SK-N-DZ (cell line): ENCODE results near the gene LZTS2.

Experiments used
- DNase-seq: peaks from one replicate; pipeline ENCODE4 v3.0.0-alpha.2; 2015; ENCODE audit warnings: low spot score

Gene LZTS2

DNA sequence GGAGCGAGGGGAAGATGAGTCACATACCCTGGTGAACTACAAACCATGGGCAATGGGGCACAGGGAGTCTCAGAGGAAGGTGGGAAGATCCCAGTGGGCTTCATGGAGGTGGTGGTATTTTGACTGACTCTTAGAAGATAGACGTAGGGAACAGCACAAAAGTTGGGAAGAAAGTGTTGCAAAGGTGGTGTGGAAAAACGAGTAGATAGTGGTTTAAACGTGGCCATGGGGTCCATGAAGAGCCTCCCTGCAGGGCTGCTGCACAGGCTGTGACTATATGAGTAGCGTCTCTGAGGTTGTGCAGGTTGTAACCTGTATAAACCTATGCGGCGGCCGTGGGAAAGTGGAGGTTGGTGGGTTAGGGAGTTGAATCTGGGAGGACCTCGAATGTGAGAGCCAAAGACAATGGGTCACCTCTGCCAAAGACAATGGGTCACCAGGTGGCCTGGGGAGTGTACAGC, 13.8 kb downstream of the LZTS2 start:
- DNase-seq: no peak

DNA sequence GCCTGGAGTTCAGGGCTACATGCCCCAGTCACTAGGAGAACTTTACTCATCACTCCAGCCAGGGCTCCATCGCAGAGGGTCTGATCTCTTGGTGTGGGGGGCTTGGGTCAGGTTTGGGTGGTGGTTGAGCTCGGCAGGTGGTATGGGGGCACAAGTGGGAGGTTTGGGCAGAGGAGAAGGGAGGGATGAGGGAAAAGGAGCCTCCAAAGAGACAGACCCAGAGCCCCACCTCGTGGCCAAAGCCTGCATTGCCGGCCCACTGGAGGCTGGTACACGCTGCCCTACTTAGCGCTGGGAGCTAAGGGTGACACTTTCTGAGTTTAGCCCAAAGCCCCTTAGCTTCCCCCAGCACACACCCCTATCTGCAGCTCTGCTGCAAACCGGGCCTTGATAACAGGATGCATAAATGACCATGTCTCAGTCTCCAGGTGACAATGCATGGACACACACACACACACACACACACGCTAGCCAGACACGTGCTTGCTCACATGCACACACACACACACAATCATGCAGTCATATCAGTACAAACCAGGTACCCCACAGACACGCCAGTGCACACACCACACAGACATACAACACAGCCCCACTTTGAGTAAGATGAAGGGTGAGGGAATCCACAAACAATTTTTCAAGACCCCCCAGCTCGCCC, 14.7 kb downstream of the LZTS2 start:
- peak; percentile 69 for DNase-seq

DNA sequence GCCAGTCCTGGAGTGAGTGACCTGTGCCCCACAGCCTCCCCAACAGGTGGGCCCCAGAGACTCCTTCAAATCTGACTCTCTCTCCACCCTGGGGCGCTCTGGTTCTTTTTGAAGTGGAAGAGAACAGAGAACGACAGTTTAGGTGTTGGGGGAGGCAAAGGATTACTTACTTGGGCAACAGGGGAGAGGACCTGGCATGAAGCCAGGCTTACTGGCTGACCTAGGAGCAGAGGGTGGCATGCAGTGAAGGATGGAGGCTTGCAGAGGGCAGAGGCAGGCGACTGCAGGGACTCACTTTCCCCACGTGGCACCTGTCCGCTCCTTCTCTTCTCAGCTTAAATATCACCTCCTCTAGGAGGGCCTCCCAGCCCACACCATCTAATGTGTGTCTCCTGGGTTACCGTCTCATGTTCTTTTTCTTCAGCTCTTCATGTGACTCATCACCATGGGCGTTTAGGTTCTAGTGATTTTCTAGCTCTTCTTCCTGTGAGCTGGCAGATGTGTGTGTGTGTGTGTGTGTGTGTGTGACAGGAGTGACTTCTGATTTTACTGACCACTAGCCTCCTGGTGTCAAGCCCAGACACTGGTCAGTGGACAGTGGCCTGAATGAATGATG, 15.5 kb downstream of the LZTS2 start:
- DNase-seq: no peak

DNA sequence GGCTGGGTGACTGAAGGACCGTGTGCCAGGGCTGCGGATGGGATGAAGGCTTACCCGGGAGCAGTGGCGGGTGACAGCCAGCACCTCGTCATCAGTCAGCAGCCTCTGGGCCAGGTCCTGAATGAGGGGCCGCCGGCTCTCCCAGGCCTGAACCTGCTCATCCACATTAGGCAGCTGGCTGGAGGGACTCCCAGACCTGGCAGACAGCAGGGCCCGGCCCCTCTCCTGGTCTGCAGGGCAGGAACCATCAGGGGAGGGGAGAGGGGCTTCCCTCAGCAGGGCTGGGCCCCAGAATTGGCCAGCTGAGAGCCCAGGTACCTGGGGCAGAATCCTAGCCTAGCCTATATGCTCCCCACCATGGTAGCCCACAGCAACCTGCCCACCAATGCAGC, 16.0 kb downstream of the LZTS2 start:
- no peak for DNase-seq

DNA sequence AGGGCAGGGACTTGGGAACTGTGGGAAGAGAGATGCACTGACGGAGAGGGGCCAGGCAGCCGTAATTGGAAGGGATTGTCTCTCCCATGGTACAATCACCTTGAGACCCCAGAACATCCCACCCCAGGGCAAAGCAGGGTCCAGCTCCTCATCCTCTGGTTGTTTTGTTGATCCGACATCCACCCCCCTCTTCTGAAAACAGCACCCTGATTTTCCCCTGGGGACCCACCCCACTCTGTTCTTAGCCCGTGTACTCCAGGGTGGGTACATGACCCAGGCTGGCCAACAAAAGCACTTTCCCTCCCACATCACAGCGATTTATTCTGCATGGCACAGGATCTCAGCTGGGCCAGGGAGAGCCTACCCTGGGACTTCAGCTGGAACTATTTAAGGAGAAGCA, 17.2 kb downstream of the LZTS2 start:
- no peak for DNase-seq

DNA sequence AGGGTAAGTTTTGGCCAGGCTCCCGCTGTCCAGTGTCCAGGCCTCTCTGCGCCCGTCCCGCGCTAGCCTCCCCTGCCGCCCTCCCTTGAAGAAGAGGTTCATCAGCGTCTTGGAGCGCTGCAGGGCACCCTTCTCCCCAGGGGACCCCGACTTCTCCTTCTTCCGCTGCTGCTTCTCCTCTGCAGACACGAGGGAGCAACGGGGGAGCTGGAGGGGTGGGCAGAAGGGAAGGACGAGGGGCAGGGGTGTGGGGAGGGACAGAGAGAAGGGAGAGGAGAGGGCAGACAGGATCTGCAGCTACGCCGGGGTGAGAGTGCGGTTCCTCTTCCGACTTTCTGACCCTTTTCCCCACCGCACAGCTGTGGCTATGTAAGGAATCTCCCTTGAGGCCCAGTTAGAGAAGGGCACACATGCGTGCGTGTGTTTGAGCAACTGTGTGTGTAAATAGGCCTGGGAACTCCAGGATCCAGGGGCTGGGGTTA, 18.6 kb downstream of the LZTS2 start:
- DNase-seq: no peak

DNA sequence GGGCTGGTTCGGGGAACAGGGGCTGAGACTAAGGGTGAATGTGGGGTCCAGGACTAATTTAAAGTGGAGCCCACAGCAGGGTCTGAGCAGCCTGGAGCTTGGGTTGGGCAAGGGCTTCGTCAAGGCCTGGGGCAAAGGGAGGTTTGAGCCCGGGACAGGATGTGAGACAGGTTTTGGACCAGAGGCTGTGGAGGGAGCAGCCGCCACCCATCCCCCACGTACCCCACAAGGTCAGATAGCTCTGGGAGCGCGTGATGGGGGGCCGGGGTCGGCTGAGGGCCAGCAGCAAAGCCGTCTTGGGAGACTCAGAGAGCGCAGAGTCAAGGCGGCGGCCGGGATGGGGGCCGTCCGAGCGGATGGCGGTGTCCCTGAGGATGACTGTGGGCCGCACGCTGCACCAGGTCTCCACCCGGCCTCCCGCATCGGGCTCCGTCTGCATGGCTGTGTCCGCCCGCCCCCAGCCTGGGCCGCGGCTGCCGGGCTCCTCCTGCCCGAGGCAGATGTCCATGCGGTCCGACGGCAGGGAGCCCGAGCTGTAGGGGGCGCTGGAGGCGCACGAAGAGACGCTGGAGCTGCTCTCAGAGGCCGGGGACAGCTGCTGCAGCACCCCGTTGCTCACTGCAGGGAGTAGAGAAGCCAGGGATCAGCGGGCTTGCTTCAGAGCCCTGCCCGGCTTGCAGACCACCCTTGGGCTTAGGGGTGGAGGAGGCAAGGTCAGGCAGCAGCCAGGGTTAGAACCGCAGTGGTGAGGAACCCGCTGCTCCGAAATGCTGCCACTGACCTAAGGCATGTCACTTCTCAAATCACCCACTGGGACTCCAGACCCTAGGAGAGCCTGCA, 19.2 kb downstream of the LZTS2 start:
- DNase-seq: peak; percentile 86

DNA sequence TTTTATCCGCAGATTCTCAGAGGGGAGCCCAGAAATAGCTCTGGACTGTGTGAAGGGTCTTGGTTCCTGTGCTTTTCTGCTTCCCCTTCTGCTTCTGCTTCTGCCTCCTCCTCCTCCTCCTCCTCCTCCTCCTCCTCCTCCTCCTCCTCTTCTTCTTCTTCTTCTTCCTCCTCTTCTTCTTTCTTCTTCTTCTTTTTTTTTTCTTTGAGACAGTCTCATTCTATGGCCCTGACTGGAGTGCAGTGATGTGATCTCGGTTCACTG, 19.8 kb downstream of the LZTS2 start:
- no peak for DNase-seq

DNA sequence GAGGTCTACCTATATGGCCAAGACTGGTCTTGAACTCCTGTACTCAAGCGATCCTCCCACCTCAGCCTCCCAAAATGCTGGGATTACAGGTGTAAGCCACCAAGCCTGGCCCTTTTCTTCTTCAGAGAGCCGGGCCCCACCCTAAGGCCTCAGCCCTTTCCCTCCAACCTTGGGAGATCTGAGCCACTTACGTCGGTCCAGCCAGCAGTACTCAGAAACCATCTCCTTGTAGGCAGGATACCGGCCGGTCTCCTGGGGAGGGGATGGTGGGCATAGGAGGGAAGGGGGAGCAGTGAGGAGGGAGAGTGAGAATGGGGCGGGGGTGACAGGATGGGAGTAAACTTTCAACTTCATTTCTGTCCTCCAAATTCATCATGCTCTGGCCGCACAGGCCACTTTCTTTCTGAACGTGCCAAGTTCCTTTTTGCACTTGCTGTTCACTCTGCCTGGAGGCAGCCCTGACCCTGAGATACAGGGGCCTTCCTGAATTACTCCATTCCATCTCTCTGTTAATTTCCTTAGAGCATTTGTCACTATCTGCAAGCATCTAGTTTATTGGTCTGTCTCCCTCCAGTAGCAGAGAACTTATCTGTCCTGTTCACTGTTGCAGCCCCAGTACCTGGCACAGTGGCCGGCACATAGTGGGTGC, 20.9 kb downstream of the LZTS2 start:
- DNase-seq: no peak

DNA sequence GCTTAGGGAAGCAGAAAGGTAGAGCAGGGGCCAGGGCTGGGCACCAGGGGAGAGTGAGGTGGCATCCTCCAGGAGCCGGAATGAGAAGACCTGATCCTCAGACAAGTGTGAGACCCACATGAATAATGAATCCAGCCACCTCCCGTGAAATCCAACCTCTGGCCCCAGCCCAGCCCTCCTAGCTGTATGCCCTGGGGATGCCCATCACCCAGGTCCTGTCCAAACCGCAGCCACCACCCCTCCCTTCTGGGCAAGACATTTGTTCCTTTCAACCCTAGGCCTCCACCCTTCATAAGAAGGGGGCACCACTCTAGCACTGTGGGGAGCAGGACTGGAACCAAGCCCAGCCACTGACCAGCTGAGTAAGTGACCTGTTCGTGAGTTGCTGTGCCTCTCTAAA, 21.6 kb downstream of the LZTS2 start:
- no peak for DNase-seq

DNA sequence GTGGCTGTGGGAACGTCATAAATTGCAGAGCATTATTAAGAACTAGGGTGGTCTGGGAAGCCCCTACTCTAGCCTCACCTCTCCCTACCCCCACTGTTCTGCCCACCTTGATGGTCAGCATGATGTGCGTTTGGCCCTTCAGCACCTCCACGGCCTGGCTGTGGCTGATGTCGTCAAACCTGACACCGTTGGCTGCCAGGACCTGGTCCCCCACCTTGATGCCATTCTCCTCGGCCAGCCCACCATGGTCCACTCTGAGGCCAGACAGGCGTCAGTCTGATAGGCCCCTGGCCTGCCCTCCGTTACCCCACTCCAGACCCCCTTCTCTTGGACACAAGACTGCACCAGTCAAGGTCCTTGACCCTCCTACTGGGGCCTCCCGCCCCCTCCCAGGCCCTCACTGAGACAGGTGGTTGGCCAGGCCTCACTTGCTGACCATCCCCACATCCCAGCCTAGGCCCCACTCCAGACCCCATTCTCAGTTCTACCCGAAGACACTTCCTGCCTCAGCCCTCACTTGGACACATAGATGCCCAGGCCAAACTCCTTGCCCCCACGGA, 22.2 kb downstream of the LZTS2 start:
- no peak for DNase-seq

DNA sequence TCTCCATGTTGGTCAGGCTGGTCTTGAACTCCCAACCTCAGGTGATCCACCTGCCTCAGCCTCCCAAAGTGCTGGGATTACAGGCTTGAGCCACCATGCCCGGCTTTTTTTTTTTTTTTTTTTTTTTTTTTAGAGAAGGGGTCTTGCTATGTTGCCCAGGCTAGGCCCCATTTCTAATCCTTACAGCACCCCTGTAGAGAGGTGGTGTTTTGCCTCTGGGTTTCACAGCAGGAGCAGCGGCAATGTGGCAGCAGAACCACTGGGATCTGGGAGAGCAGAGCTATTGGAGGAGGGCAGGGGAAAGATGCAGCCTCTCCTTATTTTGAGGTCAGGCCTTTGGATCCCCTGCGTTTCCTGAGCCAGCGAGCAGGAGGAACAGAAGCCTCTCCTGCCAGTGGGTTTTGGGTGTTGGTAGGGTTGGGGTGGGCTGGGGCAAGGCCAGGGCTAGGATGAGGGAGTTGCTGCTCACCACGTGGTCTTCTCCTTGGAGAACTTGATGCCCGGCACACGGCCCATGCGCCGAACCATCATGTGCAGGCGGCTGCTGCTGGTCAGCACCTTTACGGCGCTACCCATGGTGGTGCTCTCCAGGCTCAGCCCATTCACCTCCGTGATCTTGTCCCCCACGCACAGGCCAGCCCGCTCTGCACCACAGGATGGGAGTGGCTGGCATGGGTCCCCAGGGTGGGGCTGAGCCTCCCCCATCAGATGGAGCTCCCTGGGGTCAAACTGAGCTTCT, 23.5 kb downstream of the LZTS2 start:
- no peak for DNase-seq

DNA sequence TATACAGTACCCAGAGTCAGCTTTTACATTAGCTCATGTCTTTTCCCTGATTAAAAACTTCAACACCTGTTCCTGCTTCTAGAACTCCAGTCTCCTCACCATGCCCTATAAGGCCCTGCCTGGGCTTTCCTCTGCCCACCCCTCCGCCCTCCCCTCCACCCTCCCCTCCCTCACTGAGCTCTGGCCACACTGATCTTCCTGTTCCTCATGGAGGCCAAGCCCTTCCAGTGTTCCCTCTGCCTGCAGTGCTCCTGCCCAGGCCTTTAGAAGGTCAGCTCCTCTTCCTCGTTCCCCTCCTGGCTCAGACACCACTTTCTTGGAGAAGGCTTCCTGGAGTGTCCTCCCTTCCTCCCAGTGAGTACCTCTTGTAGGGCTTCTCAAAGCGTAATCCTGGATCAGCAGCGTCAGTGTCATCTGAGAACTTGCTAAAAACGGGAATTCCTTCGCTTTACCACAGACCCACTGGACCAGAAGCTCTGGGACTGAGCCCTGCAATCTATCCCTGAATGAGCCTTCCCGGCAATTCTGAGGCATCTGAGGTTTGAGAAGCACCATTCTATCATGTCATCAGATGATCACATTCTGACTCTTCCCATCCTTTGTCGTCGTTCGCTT, 27.6 kb downstream of the LZTS2 start:
- DNase-seq: no peak

DNA sequence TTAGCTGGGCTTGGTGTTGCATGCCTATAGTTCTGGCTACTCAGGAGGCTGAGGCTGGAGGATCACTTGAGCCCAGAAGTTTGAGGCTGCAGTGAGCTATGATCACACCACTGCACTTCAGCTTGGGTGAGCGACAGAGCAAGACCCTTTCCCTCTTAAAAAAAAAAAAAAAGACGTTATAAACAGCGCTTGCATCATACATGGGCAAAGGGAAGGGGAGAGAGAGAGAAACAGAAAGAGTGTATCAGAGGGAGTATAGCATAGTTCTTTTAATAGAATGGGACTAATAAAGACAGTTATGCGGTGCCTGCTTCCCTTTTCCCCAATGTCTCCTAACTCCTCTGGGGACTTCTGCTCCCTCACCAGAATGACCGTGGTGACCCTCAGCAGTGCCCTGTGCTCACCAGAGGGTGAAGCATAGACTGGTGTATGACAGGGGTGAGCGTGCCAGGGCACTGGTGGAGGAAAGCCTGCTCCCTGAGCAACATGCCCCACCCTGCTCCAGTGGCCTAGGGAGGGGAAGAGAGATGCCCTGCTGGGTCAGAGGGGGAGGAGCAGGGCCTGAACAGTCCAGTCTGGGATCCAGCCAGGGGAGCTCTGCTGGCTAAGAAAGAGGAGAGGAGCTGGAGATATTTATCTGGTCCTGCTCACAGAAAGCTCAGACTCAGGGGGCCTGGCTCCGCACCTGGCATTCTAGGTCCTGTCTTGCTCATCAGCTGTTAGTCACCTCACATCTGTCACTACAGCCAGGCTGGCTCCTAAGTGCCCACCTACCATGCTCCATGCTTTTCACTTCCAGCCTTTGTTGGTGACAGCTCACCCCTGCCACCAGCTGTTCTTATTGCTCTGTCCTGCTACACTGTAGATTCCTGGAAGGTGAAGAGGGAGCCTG, 29.1 kb downstream of the LZTS2 start:
- DNase-seq: peak; percentile 71

DNA sequence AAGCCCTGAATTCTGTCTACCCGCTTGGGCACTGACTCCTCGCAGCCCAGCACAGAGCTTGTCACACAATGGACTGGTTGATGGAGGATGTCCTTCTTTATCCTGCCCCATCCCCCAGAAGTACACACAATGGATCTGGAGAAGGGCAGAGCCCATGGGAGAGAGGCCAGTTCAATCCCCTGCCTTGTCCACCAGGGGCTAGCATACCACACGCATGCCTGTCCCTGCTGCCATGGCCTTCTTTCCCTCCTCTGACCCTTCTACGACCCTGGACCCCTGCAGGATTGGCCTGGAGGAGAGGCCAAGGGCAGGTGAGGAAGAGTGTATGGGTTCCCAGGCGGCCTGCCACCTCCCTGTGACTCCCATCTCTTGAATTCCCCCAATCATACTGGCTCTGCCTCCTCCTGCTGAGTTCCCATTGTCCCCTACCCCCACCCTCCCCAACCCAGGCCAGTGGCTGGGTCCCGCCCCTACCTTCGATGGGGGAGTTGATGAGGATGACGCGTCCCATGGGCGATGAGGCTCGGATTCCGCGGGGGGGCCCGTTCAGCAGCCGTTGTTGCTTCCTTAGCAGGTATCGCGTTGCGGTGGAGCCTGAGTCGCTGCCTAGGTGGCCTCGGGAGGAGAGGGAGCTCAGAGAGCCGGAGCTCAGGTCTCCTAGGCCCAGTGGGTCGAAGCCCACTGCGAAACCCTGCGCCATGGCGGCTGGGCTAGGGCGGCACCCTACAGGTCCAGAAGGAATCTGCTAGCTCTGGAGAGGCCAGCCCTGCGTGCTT, 30.1 kb downstream of the LZTS2 start:
- peak; percentile 63 for DNase-seq

DNA sequence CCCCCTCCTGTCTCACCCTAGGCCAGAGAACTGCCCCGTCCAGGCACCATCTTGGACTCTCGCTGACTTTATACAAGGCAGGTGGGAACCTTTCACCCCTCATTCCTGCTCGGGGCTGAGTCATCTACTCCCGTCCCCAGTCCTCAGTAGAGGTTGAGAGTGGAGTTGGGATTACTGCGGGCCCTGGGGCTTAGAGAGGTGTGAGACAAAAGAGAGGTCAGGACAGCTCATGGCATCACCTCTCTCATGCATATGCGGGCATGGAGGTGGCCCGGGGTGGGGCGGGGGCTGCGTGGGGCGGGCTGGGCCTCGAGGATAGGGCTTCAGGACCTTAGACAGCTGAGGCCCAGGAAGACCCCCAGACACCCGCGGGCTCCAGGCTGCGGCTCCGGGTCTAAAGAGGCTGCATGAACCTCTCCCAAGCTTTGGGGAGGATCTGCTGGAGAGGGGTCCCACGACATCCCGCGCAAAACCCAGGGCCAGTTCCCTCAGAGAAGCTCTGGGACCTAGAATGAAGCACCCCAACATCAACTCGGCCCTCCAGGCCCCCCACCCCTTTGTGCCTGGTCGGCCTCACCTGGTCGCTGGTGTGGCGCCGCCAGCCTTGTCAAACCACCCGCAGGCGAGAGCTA, 31.0 kb downstream of the LZTS2 start:
- no peak for DNase-seq

DNA sequence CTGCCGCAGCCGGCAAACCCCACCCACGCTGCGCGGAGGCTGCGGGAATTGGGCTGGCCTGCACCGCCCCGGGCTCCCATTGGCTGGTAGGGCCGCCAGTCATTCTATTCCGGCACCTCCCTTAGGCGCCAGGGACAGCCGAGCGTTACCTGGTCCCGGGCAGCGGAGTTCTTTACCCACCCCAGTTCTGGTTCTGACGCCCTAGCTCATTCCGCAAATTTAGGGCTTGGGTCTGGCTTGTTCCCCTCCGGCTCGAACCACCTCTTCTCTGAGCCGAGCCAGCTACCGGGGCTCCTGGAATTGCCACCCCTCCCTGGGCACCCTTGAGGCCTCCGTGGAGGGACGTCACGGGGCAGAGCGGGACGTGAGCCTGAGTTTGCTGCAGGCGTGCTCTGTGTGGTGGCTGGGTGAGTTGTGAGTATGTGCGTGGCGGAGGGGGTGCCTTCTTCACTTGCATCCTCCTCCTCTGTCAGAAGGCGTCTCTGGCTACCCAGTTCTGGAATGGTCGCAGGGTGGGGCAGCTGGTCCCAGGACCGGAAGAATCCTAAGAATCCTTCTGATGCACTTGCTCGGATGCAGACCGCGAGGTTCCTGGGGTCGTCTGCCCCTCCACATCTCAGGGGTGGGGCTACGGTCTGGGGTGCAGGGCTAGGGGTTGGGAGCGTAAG, 31.7 kb downstream of the LZTS2 start, which contains the start of the genes PDZD7 and SFXN3:
Gene PDZD7 (minus strand): TSS at position 2 of the 668 bp plus-strand sequence. CDS start 910 bp downstream, outside the sequence.
Gene SFXN3 (plus strand): TSS at position 107 of the 668 bp plus-strand sequence. CDS start 3,461 bp downstream, outside the sequence.
- peak; percentile 92 for DNase-seq
